Measurements from ENCODE around the gene NPRL2.
A peak's percentile ranks its signal among the peaks of the same experiment; 100 is the strongest.

Gene NPRL2

DNA sequence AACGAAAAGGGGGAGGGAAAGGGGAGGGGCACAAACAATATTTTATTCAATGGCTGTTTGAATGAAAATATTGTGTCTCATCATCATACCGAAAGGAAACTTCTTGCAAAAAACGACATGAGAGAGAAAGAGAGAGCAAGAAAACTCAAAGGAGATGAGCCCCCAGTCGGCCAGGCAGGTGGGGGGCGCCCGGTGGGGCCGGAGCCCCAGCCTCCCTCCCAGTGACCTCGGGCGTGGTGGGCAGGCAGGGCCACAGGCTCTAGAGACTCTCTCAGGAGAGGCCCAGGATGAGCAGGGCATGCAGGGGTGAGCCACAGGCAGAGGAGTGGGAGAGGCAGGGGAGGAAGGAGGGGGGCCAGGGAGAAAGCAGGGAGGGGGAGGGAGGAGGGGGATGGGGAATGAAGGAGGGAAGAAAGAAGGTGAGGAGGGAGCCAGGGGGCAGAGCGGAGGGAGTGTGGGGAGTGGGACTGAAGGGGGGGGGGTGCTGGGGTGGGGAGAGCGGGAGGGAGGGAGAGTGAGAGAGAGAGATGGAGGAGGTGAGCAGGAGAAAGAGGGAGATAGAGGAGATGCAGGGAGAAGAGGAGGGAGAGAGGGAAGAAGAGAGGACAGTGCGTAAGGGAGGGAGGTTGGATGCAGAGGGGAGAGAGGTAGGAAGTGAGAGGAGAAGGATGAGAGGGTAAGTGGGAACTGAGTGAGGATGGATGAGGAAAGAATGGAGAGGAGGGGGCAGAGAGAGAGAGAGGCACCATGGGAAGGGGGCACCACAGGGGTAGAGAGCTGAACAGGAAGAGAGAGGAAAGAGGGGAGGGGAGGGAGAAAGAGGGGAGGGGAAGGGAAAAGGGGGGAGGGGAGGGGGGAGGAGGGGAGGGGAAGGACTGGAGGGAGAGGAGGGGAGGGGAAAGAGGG is 22.8 kb upstream of the NPRL2 start:
- DNase-seq (ENCODE audit: low spot score) = no peak

DNA sequence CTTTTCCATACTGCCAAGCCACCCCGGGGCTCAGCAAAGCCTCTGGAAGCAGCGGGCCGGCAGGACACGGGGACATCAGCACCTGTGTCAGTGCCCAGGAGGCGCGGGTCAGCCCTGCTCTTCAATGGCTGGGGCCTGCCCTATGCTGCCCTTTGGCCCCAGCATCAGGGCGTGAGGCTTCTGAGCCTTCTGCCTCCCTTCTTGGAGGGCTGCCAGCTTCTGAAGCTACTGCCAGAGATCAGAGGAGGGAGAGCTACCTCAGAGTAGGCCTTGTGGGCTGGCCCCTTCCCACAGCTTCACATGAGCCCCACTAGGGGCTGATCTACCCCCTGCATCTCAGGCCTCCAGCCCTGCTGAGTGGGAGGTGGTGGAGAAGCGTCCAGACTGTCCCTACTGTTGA is 21.8 kb upstream of the NPRL2 start:
- no peak for DNase-seq (ENCODE audit: low spot score)

DNA sequence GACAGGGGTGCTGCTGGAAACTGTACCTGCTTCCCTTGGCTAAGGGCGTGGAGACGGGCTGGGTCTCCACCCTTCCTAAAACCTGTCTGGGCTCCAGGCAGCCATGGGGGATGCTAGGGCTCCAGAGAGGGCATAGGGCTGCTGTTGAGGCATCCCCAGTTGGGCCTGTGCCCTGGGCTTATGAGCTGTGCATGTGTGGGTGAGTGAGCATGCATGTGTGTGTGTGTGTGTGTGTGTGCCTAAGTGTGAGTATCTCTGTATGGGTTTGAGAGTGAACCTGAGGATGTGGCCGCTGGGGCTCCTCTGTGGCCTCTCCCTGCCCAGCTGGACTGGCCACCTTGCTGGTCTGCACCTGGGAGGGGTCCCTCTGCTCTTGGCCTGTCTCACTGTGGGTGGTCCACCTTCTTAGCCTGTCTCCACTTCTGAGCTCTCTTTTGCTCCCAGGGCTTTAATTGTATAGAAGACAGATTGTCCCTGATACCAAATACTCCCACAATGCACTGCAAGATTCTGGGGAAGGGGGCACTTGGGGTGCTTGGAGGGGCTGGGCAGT is 20.6 kb upstream of the NPRL2 start:
- no peak for DNase-seq (ENCODE audit: low spot score)

DNA sequence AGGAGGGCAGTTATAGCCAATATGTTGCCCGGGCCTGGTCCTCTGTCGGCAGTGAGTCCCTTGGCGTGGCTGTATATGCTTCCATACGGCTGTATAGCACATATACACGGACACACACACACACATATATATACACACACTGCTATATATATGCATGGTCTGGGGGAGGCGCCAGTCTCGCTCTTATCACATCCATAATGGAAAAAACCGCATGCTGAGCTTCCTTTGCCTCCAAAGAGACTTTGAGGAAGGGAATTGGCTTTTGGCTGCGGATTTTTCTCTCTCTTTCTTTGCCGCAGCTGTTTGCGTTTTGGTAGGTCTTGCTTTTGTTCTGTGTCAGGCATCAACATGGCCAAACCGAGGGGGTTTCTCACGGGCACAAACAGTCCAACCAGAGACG is 20.0 kb upstream of the NPRL2 start:
- DNase-seq (ENCODE audit: low spot score) = peak; percentile 41

DNA sequence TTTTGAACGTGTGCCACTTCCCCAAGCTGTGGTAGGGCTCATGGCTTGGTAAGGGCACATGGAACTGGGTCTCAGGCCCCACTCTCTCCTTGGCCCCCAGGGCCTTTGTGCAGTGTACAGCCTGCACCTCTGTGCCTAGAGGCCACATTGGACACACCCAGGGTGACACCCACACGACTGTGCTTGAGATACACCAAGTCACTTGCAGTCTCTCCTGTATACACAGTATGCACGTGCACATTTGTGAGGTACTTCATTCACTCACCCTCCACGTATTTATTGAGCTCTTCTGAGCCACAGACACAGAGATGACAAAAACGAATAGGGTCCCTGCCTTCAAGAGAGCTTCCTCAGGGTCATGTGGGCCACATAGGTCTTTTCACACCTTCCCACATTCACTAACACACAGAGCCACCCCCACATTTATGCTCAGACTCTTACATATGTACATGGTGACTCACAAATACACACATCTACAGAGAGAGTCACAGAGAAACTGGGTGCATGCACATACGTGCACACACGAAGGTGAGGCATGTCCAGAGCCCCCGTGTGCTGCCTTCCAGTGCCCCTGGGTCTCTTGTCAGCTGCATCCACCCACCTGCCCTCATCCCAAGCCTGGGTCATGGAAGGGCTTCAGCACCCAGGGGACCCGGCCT is 18.6 kb upstream of the NPRL2 start:
- no peak for DNase-seq (ENCODE audit: low spot score)

DNA sequence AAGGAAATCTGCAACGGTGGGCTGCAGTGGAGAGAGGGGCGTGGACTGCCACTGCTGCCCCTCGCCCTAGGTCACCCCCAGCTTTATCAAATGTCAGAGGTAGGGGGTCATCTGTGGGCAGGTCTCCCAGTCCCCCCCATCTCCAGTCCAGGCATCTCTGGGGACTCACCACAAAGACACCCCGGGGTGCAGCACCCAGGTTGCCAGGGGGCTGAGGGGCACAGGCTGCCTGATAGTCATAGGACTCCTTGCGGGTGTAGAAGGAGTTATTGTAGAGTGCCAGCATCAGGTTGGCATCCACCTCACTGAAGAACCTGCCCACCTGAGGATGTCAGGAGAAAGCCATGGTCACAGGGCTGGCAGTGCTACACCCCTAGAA is 15.3 kb upstream of the NPRL2 start:
- DNase-seq (ENCODE audit: low spot score) = no peak

DNA sequence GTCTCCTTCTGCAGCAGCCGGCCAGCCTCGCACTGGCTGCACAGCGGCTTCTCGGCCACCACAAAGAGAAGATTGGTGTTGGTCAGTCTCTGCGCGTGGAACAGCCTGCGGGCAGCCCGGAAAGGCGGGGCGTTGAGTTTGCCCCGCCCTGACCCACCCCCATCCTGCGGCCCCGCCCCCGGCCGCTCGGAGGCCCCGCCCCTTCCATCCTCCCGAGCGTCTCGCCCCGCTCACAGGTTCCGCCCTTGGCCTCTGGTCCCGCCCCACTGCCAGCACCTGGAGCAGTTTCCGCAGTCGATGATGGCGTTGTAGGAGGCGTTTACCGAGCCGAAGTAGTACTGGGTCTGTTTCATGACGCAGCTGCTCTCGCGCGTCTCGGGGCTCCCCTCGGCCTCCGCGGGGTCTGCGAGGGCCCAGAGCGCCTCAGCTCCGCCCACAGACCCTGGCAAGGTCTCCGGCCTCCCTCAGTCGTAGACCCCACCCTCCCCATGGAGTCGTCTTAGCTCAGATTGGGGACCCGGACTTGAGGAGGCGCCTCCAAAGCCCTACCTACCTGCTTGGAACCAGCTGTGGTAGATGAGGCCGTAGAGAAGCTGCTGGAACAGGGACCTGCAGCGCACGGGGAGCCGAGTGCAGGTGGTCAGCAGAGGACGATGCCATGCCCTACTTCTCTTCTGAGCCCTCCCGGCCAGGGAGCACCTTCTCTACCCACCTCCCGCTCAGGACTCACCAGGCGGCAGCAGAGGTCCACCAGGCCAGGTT is 14.7 kb upstream of the NPRL2 start:
- DNase-seq (ENCODE audit: low spot score) = peak; percentile 83

DNA sequence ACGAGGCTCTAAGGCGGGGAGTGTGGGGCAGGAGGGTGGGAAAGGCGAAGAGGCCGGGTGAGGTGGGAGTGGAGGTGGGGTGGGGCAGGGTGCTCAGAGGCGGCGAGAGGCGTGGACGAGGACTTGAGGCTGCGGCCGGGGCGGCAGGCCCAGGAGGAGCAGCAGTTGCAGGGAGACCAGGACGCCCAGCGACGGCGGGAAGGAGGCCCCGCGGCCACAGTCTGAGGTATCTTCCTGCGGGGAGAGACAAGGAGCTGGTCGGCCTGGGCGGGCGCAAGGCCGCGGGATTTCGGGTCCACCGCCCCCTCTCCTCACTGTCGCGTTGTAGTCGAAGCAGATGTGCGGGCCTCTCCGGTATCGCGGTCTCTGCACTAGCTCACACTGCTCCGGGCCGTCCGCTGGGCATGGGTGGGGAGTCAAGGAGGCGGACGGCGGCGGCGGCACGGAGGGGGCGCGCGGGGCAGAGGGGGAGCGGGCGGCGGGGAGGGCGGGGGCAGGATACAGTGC is 14.1 kb upstream of the NPRL2 start:
- DNase-seq (ENCODE audit: low spot score) = no peak

DNA sequence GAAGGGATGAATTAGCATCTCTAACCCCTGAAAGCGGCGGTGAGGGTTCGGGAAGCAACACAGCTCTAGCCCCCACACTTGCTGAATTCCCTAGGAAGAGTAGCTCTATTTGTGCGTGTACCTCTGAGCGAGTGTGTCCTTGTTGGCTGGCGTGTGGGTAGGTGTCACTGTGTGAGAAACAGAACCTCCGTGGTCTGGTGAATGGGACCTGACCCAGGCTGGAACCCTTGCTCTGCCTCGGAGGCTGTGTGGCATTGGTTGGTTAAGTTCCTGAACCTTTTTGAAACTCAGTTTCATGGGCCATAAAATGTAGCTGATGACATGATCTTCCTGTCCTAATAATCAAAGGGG is 9.2 kb upstream of the NPRL2 start:
- no peak for DNase-seq (ENCODE audit: low spot score)

DNA sequence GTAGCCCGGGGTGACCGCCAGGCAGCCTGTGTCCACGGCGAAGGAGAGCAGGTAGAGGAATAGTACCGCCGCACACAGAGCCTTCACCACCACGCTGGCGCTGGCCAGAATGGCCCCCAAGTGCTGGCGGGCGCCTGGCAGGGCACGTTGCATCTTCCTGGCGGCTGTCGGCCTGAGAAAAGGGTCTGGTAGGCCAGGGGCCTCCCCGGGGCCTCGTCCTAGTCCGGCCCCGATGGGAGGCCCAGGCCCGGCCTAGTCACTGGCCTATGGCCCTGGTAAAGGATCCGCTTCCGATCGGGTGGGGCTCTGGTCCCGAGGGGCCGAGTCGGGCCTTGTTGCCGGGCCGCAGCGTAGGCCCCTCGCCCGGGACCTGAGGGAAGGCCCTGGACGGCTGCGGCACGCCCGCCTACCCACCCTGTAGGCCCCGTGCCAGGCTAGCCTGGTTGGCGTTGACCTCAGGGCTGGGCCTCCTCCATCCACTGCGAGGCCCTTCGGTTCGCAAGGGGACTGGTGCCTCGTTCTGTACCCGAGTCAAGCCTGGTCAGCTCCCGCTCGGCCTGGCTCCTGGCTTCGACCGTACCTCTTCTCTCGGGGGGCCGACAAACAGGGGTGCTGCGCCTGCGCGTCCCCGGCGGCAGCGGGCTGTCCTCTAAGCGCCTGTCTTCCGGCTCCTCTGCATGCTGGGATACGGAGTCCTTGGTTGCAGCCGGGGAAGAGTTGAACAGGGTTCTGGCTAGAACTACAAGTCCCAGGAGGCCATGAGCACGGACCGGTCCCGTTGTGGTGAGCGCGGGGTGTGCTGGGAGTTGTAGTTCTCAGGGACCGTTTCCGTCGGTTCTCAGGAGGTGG is 8.6 kb upstream of the NPRL2 start, which contains the start of gene TMEM115:
TMEM115 (minus strand) TSS at position 611 of the 849 bp plus-strand sequence; CDS start at position 153, 458 bp downstream.
- DNase-seq (ENCODE audit: low spot score) = peak; percentile 99

DNA sequence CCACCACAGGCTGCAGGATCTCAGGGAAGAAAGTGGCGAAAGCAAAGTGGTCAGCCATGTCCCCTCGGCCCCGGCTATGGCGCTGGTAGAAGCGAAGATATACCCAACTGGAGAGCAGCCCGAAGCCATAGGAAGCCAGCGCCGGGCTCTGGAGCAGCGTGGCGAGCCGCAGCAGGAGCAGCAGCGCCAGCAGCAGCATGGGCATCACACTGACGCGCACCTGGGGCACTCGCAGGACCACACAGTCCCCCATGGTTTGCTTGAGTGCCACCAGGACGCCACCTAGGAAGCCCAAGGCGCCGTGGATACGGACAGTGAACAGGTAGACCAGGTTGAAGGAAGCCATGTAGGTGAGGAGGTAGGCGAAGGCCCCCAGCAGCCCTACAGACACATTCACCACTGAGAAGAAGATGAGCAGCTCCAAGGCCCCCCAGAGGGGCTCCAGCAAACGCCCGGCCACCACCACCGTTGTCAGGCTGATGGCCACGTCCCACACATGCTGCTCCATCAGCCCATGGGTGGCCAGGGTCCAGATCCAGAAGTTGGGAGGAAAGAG is 7.9 kb upstream of the NPRL2 start:
- DNase-seq (ENCODE audit: low spot score) = peak; percentile 36

DNA sequence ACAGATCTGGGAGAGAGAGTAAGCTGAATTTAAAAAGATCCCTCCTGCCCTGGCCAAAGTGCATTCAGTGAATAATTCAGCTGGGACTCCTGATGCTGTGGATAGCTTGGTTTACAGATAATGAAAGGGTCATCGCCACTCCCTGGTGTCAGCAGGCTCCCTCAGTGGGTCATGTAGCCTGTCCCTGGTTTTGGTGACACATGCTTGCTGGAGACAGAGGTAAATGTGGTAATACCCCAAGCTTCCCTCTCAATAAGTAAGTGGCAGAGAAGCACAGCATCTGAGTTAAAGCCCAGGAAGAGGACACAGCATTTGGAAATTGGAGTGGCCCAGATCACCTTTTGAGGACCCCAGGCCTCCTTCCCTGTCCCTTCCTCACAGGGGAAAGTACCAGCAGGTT is 6.9 kb upstream of the NPRL2 start:
- DNase-seq (ENCODE audit: low spot score) = peak; percentile 46

DNA sequence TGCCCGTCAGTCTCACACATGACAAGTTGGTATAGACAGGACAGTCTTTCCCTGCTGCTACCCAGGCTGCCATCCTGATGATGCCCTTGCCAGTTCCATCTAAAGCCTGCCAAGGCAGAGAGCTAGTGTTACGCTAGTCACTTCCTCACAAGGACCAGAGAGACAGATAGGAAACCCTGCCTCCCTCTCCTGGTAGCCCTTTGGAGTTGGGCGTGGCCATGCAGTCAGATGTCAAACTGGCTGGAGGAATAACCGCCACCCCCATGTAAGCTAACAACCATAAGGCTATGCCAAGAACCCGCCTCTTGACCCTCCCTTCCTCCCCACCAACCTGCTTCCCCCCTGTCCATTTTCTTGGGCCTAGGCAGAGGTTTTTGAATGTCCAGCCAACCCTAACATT is 6.0 kb upstream of the NPRL2 start:
- DNase-seq (ENCODE audit: low spot score) = peak; percentile 67

DNA sequence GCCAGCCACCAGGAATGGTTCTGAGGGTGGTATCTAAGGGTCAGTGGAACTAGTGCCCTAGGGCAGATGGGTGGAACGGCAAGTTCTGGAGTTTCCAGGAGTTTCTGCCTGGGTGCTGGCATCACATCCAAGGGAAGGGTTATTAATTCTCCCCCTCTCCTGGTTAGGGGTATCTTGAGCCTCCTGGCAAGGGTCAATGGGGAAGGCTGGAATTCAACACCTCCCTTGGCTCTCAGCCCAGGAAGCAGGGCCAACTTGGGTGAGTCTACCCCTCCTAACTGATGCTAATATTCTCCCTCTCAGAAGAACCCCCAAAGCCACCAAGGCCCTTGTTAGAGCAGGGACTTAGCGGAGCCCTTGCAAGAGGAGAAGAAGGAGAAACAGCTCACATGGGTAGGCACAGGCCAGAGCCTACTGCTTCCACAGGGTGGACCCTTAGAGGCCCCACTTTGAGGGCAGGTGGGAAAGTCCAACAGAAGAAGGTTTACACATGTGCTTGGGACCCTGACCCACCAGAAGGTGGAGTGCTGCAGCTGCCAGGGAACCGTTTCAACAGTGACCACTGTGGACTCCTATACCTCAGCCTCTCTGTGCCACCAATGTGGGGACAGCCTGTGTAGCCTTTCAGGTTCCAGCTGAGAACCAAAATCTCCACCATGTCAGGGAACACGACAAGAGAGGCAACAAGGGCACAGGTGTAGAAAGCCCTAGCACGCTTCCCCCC is 5.4 kb upstream of the NPRL2 start:
- no peak for DNase-seq (ENCODE audit: low spot score)

DNA sequence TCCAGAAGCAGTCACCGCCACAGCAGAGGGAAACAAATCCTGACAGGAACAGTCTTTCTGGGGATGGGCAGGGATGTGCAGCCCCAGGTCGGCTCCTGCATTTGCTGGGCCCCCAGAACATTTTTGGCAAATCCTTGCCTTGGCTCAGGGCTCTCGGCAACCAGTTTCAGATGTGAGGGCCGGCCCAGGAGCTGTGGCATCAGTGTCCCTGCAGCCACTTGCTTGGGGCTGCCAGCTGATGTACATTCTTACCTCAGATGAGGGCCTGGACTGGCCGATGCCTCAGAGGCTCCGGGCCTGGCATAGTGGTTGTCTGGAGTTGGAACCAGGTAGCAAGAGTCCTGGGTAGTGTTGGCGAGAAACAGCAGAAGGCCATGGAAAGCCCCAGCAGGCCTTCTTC is 4.3 kb upstream of the NPRL2 start:
- no peak for DNase-seq (ENCODE audit: low spot score)

DNA sequence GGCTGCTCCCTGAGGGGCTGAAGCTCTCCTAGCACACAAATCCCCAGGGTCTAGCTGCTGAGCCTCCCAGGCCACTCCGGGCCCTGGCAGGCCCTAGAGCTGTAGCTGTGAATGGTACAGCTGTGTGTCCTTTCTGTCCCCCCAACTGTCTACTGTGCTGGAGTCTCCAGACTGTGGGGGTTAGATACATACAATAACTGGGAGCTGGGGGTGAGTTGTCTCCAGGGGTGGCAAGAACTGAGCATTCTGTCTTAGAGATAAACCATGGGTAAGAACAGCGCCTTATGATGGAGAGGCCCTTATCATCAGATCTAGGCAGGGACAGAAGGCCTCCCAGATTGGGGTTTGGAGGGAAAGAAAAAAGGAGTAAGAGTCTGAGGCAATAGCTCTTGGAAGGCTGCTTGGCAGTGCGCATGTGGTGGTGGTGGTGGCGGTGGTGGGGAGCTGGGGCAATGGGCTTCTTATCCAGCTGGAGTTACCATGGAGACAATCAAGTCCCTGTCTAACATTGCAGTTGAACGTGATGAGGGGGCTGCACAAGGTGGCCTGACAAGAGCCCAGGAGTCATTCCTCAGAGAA is 3.7 kb upstream of the NPRL2 start:
- DNase-seq (ENCODE audit: low spot score) = no peak

DNA sequence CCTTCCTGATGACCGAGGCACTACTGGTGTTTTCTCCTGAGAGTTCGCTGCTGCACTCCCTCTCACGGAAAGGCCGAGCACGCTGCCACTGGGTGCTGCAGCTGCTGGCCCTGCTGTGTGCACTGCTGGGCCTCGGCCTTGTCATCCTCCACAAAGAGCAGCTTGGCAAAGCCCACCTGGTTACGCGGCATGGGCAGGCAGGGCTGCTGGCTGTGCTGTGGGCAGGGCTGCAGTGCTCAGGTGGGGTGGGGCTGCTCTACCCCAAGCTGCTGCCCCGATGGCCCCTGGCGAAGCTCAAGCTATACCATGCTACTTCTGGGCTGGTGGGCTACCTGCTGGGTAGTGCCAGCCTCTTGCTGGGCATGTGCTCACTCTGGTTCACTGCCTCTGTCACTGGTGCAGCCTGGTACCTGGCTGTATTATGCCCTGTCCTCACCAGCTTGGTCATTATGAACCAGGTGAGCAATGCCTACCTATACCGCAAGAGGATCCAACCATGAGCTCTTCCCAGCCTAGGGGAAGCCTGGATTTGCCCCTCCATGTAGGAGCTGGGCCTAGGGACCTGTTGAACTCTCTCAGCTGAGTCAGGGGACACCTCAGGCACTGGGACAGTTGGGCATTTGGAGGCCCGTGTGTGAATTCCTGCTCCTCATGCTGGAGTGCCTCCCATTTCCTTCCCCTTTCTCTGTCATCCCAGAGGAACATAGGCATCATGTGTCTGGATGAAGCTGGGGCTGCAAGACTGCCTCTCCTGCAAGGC is 2.9 kb upstream of the NPRL2 start:
- DNase-seq (ENCODE audit: low spot score) = no peak

DNA sequence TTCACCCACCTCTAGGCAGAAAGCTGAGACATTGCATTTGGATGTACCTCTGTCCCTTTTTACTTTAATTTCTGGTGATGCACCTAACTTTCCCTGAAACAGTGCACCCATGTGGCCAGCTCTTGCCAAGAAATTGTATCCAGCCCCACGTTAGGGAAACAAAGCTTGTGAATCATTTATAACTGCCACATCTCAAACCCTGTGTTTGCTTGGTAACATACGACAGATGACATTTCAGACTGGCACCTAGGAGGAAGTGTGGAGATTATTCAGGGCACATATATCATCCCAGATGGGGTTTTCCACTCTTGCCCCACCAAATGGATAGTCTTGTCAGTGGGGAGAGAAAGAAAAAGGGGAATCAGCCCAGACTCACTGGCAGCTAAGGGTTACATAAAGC is 2.2 kb upstream of the NPRL2 start:
- DNase-seq (ENCODE audit: low spot score) = peak; percentile 82

DNA sequence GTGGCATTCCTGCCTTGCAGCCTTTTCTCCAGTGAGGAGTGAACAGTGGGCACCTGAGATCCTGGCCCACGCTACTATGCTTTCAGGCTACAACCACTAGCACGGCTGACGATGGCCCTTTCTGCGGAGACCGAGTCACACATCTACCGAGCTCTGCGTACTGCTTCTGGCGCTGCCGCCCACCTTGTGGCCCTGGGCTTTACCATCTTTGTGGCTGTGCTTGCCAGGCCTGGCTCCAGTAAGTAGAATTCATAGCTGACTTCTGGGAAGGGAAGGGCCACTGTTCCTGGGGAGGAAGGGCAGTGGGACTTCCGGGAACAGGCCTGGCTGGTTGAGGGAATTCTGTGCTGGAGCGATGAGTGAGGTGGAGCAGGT is 735 bp upstream of the NPRL2 start:
- DNase-seq (ENCODE audit: low spot score) = no peak

DNA sequence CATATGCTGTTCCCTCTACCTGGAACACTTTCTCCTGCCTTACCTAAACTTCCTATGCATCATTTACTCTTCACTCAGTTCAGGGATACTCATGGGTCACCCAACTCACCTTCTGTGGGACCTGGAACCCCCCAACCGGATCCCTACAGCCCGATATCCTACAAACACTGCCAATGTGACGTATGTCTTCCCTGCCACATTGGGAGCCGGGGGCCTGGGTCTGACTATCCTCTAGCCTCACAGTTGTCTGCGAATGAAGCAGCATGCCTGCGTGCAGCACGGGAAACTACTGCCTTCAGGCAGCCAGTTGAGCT is 405 bp downstream of the NPRL2 start:
- no peak for DNase-seq (ENCODE audit: low spot score)
